Neural cell (in vitro differentiated cells): ENCODE data around the gene LPP.
"Not testable (repeated sequence)": the region's sequence is repeated elsewhere in the genome, so short reads cannot be mapped to it uniquely, and the experiment has no call there.

Source experiments
- EP300 ChIP-seq: fragments of 450-650 bp; conservative IDR thresholded peaks from 2 replicates; pipeline ENCODE4 v1.6.1; 2014; ENCODE audit warnings: antibody characterized with exemption, mild to moderate bottlenecking, moderate library complexity; ENCODE audit not compliant: poor library complexity, severe bottlenecking
- RAD21 ChIP-seq: fragments of 450-650 bp; conservative IDR thresholded peaks from 2 replicates; pipeline ENCODE4 v1.6.1; 2014; ENCODE audit warnings: antibody characterized with exemption, mild to moderate bottlenecking, moderate library complexity

GRCh38 chr3:188131023-188131422 is 22.9 kb upstream of the LPP start:
- not testable (repeated sequence) for TF ChIP-seq RAD21, EP300
